H1 (cell line): ENCODE results near the gene EML1. TPM values are rescaled to one million over a fixed set of nuclear protein-coding genes. Genes with fewer than 3 reads are reported as not detected.

Experiments used
- CEBPB ChIP-seq: IDR thresholded peaks from 2 replicates; pipeline ENCODE4 v1.6.1; 2012; ENCODE audit warnings: low read depth, low read length
- CREB1 ChIP-seq: IDR thresholded peaks from 2 replicates; pipeline ENCODE4 v1.6.1; 2012; ENCODE audit warnings: inconsistent platforms
- FOSL1 ChIP-seq: IDR thresholded peaks from 2 replicates; pipeline ENCODE4 v1.6.1; 2011; ENCODE audit warnings: mild to moderate bottlenecking, low read depth, low read length, moderate library complexity; ENCODE audit not compliant: insufficient read depth
- SIX5 ChIP-seq: IDR thresholded peaks from 2 replicates; pipeline ENCODE4 v1.6.1; 2011; ENCODE audit warnings: mild to moderate bottlenecking, low read depth, low read length
- YY1 ChIP-seq: IDR thresholded peaks from 2 replicates; pipeline ENCODE4 v1.6.1; 2011; ENCODE audit warnings: low read depth, mild to moderate bottlenecking, low read length
- polyA plus RNA-seq, 7 experiments: library from polyadenylated mRNA; depleted of rRNA in 3 of 7; stranded (reverse) in 5 of 7; unstranded in 2 of 7; fragments of >200 nt in 5 of 7; fragments of 200-250 nt in 2 of 7; gene quantifications; 1 replicate in 5 of 7; 2 replicates in 1 of 7; 4 replicates in 1 of 7; pipeline versions ENCODE4 v1.2.1 to v1.2.3, GENCODE V29; 2011 to 2013; ENCODE audit warnings: missing spikeins in 2 of 7, mixed read lengths in 2 of 7
- total RNA-seq: library from RNA; stranded (reverse); fragmentation: NEBNext Ultra II Directional; extraction: Animal tissue kit (Norgen Biotek cat#: 25700); gene quantifications from 2 replicates; pipeline ENCODE4 v1.2.1, GENCODE V29; 2021

The EML1 gene
- total and polyA plus RNA-seq, 2 of the 8 experiments (the other 6 are each of a cell fraction or from before 2014, with no cell fraction given) = 11.1 to 24.7 TPM

DNA sequence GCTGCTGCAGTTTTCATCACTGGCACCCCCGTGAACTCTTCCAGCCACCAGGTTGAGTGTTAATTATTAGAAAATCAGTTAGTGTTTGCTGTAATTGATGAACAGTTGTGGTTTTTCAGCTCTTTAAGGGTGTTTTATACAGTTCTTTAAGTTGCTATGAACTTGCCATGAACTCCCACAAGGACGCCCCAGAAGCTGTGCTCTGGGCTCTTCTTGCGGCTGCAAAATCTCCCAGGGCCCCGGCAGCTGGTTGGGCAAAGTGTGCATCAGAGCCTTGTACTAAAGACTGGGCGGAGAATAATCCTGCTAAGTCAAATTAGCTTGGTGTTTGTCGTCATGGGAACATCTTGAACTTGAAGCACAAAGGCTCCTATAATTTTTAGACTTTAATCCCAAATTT lies 82.2 kb downstream of the EML1 start (continued):
- TF ChIP-seq CEBPB = no peak
- no peak for TF ChIP-seq CREB1
- no peak for TF ChIP-seq SIX5
- no peak for TF ChIP-seq YY1
- TF ChIP-seq FOSL1 = no peak
- TF ChIP-seq, all 59 proteins: peak for 0
